Astrocyte of the spinal cord (primary cell): ENCODE measurements around the gene EPB41L3.
A peak's percentile ranks its signal among the peaks of the same experiment; 100 is the strongest.

Experiments used
- DNase-seq: peaks from one replicate; pipeline ENCODE4 v3.0.0; 2011; ENCODE audit warnings: low read depth, low spot score
- H3K4me3 ChIP-seq: 2 replicates; pipeline ENCODE4 v1.5.1; 2011; ENCODE audit warnings: low read depth, mild to moderate bottlenecking, low read length, moderate library complexity
- CTCF ChIP-seq: IDR thresholded peaks from 2 replicates; pipeline ENCODE4 v1.5.1; 2012; ENCODE audit warnings: low read depth, mild to moderate bottlenecking, low read length, inconsistent platforms
- in situ Hi-C: cut with HindIII; loops from 2 replicates; pipeline ENCODE4 v1.10.0; 2017; ENCODE audit warnings: low sequenced_read_pairs

EPB41L3 gene

GRCh38 chr18:5398269-5398668 lies 145.5 kb downstream of the EPB41L3 start:
- H3K4me3 ChIP-seq: no peak overlapping the region
- no peak for TF ChIP-seq CTCF

DNA sequence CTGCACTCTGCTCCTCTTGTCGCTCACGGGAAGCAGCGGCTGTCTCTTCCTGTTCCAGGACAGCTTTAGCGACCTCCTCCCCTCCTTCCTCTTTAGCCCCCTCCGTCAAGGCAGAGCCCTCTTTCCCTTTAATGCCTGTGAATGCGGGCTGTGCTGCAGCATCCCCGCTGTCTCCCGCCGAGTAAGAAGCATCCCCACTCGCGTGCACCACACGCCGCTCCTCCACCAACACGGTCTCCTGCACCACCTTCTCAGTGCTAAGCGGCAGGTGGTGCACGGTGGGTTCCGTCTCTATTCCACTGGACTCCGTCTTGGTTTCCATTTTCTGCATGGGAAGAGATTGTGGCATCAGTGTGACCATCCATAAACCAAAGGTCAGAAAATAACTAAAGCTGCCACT lies 146.7 kb downstream of the EPB41L3 start:
- in situ Hi-C loops: no loop called here
- no peak for TF ChIP-seq CTCF
- no peak for DNase-seq
- no peak overlapping the region for H3K4me3 ChIP-seq

More at GRCh38 chr18:5398269-5398668, 145.5 kb downstream of the EPB41L3 start:
- in situ Hi-C loops: no loop called here
- DNase-seq: no peak

GRCh38 chr18:5395860-5396448 lies 147.8 kb downstream of the EPB41L3 start:
- in situ Hi-C loops: no loop called here
- TF ChIP-seq CTCF: no peak
- H3K4me3 ChIP-seq: no peak overlapping the region
- DNase-seq: no peak

DNA sequence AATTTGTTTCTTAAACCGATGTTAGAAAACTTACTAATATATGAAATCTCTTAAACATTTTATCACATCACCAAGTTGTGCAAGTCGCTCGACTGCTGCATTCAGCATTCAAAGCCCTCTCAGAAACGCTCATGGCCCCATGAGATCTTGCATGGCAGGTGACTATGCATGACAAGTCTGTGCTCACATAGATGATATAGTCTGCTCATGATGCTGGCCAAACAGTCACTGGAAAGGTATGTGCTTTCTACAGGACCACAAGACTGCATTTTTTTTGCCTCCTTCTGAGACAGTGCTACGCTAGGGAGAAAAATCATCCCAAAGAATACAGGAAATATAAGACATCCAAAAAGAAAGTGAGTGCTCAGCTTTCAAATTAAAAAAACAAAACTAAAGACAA lies 150.0 kb downstream of the EPB41L3 start:
- peak; percentile 59 for DNase-seq
- no peak for TF ChIP-seq CTCF
- in situ Hi-C loops: no loop called here
- H3K4me3 ChIP-seq: no peak overlapping the region

- H3K4me3 ChIP-seq: no peak overlapping the region
- in situ Hi-C loops: no loop called here
- DNase-seq: no peak
- no peak for TF ChIP-seq CTCF
These were observed 152.4 kb downstream of the EPB41L3 start for GRCh38 chr18:5391409-5391808.

DNA sequence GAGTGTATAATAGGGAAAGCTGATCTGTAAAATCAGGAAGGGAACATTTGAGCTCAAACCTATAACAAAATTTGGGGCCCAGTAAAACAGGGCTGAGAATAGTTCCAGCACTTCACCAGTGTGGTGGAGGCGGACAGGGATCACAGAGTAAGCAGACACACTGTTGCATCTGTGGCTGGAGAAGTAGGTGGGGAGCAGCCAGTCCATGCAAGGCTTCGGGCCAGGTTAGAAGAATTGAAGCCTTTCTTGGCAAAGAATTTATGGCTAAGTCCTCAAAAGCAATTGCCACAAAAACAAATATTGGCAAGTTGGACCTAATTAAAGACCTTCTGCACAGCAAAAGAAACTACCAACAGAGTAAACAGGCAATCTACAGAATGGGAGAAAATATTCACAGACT lies 154.4 kb downstream of the EPB41L3 start:
- H3K4me3 ChIP-seq: no peak overlapping the region
- TF ChIP-seq CTCF: no peak
- in situ Hi-C loops: no loop called here
- no peak for DNase-seq

- TF ChIP-seq CTCF: no peak
- in situ Hi-C loops: no loop called here
- H3K4me3 ChIP-seq: no peak overlapping the region
- DNase-seq: no peak
These were observed 154.9 kb downstream of the EPB41L3 start for GRCh38 chr18:5388896-5389295.
